Right renal pelvis (tissue), 4 donors: ENCODE data around the gene SYNE2. TPM values are rescaled to one million over a fixed set of nuclear protein-coding genes. Genes with fewer than 3 reads are reported as not detected.

Experiments
- DNase-seq, 4 donors: peaks; one replicate each; pipeline ENCODE4 v3.0.0-alpha.2; 2013; ENCODE audit warnings: low read depth in 4 of 4, low spot score in 3 of 4, missing footprints in 1 of 4
- polyA plus RNA-seq, 4 donors: library from polyadenylated mRNA; unstranded; fragments of 120-200 nt; gene quantifications; one replicate each; pipeline ENCODE4 v1.2.1, GENCODE V29; 2013; ENCODE audit not compliant: insufficient read length in 4 of 4

SYNE2 gene
- polyA plus RNA-seq, 4 donors: 102 to 122 (median 115) TPM

- no peak for DNase-seq
Observed at GRCh38 chr14:64186231-64187129, 333.7 kb downstream of the SYNE2 start.

- no peak for DNase-seq
Observed at GRCh38 chr14:64187331-64187730, 334.5 kb downstream of the SYNE2 start.

- DNase-seq: no peak
Observed at GRCh38 chr14:64190974-64191502, 338.2 kb downstream of the SYNE2 start.

GRCh38 chr14:64191756-64192155, 339.0 kb downstream of the SYNE2 start:
- DNase-seq: no peak

GRCh38 chr14:64193821-64194220, 341.0 kb downstream of the SYNE2 start:
- DNase-seq: no peak

- no peak for DNase-seq
Observed at GRCh38 chr14:64194404-64194803, 341.6 kb downstream of the SYNE2 start.

GRCh38 chr14:64195199-64195598, 342.4 kb downstream of the SYNE2 start:
- no peak for DNase-seq

- DNase-seq: no peak
Observed at GRCh38 chr14:64196056-64196455, 343.3 kb downstream of the SYNE2 start.

- DNase-seq: peak in 2 of 4 donors; percentile 42
Observed at GRCh38 chr14:64196814-64197411, 344.1 kb downstream of the SYNE2 start.

- no peak for DNase-seq
Observed at GRCh38 chr14:64197996-64198395, 345.2 kb downstream of the SYNE2 start.

- no peak for DNase-seq
Observed at GRCh38 chr14:64198486-64198885, 345.7 kb downstream of the SYNE2 start.

GRCh38 chr14:64200170-64200569, 347.4 kb downstream of the SYNE2 start:
- DNase-seq: no peak

- DNase-seq: no peak
Observed at GRCh38 chr14:64201296-64201695, 348.5 kb downstream of the SYNE2 start.

- no peak for DNase-seq
Observed at GRCh38 chr14:64201921-64202545, 349.2 kb downstream of the SYNE2 start.

- DNase-seq: no peak
Observed at GRCh38 chr14:64202716-64203115, 349.9 kb downstream of the SYNE2 start.

- DNase-seq: no peak
Observed at GRCh38 chr14:64203366-64204006, 350.7 kb downstream of the SYNE2 start.

- DNase-seq: no peak
Observed at GRCh38 chr14:64208261-64208660, 355.5 kb downstream of the SYNE2 start.

GRCh38 chr14:64208981-64209380, 356.2 kb downstream of the SYNE2 start:
- DNase-seq: no peak

GRCh38 chr14:64209444-64210131, 356.8 kb downstream of the SYNE2 start:
- peak in 2 of 4 donors; percentile 31 to 33 for DNase-seq

- DNase-seq: no peak
Observed at GRCh38 chr14:64210216-64210615, 357.4 kb downstream of the SYNE2 start.
